ENCODE measurements around the gene HCRT.

HCRT gene

DNA sequence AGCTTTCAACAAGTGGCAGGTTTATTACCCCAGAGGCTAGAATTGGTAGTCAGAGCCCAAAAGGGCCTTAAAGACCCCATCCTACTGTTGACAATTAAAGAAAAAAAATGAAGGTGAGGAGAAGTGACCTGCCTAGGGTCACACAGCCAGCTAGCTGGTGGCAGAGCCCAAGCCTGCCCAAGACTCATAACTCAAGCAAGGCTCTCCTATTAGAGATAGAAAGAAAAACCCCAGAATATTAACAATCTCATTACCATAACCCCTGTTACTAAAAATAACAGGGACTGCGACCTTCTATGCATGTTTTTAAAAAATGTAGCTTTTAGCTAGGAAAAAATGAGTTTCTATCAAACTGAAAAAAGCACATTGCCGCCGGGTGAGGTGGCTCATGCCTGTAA lies 48.6 kb downstream of the HCRT start:
- no peak for DNase-seq (ENCODE audit: low spot score)

- DNase-seq (ENCODE audit: low spot score) = no peak
Observed at GRCh38 chr17:42135664-42136653, 49.3 kb downstream of the HCRT start.

- DNase-seq (ENCODE audit: low spot score) = no peak
Observed at GRCh38 chr17:42135151-42135550, 50.1 kb downstream of the HCRT start.

Data from hematopoietic multipotent progenitor cell treated with erythropoietin and hydrocortisone succinate and interleukin-3 and kit ligand, for 15 days (in vitro differentiated cells).